T47D (cell line): Measurements from ENCODE around the gene MT1B.
A peak's percentile ranks its signal among the peaks of the same experiment; 100 is the strongest.
"Not testable (repeated sequence)": the region's sequence is repeated elsewhere in the genome, so short reads cannot be mapped to it uniquely, and the experiment has no call there.

ENCODE experiments used
- DNase-seq, 2 experiments: peaks; one replicate each; pipeline versions ENCODE4 v3.0.0 to v3.0.0-alpha.2; 2011 to 2012; ENCODE audit warnings: low read depth in 1 of 2, low spot score in 1 of 2
- JUND ChIP-seq: IDR thresholded peaks from 2 replicates; pipeline ENCODE4 v1.6.1; 2012; ENCODE audit warnings: low read depth
- in situ Hi-C: cut with HindIII; loops from 2 replicates; pipeline ENCODE4 v1.10.0; 2016; ENCODE audit warnings: low sequenced_read_pairs, low pct_unique_long_range_greater_than_20kb

MT1B gene

DNA sequence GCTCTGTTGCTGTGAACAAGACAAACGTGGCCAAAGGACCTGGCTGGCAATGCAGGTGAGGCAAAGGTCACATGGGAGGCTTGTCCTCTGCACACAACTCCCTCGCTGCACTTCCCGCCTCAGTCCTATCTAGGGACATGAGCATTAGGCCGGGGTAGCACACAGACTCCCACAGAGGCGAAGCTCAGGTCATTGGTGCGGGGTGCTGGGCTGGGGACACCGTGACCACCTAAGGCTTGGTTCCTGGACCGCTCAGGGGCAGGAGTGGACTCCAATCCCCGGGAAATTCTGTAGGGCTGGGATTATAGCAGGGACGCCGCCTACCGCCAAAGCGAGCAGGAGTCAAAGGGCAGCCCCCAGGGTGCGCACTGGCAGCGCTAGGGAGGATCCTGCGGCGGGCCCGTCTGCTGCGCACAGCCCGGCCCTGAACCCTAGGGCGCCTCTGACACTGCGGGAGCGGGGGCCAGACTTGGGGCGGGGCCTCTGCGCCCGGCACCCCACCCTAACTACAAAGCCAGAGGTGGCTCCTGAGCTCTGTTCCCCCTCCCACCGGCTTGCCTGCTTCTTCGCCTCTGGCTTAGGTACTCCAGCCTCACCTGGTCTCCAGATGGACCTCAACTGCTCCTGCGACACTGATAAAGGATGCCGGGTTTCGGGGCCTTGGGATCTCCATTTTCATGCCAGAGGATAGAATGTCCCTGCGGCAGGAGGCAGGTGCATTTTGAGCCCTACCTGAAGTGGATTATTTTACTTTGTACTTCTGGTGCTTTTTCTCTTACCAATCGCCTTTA lies 3.9 kb upstream of the MT1B start:
- in situ Hi-C loops: no loop called here
- TF ChIP-seq JUND: no peak
- no peak for DNase-seq

DNA sequence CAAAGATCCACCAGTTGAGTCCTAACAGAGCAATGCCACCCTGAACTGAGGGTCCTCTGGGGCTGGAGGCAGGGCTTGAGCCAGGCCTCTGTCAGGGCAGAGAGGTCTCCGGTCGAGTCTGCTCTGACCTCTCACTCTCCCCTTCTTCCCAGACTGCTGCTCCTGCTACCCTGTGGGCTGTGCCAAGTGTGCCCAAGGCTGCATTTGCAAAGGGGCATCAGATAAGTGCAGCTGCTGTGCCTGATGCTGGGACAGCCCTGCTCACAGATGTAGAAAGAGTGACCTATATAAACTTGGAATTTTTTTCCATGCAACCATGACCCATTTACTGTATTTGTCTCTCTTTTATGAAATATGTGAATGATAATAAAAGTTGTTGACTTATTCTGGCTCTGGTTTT lies 2.4 kb upstream of the MT1B start:
- no peak for TF ChIP-seq JUND
- in situ Hi-C loops: no loop called here
- DNase-seq: no peak

DNA sequence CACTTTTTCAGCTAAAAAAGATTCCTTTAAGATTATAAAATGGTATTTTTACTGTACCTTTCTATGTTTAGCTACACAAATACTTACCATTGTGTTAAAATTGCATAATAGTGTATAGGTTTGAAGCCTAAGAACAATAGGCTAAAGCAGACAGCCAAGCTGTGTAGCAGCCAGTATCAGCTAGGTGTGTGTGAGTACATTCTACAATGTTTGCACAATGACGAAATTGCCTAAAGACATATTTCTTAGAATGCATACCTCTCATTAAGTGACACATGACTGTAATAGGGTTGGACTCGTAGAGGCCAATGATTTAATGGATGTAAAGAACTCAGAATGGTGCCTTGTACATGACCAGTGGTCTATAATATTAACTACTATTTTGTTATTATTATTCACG lies 1.9 kb upstream of the MT1B start:
- in situ Hi-C loops: no loop called here
- DNase-seq: peak in 1 of 2 experiments; percentile 64
- TF ChIP-seq JUND: no peak

DNA sequence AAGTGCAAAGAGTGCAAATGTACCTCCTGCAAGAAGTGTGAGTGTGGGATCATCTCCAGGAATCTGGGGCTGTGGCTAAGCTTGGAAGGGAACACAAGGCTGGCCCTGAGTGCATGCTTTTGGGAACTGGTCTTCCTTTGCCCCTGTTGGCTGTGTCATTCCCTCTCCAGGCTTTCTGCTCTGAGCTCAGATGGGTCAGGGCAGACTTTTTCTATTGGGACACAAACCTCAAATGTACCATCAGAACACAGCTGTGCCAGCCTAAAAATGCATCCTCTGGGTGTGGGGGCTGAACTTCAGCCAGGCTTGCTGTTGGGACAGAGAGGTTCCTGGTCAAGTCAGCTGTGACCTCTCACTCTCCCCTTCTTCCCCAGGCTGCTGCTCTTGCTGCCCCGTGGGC lies 914 bp downstream of the MT1B start:
- in situ Hi-C loops: no loop called here
- no peak for DNase-seq
- no peak for TF ChIP-seq JUND

DNA sequence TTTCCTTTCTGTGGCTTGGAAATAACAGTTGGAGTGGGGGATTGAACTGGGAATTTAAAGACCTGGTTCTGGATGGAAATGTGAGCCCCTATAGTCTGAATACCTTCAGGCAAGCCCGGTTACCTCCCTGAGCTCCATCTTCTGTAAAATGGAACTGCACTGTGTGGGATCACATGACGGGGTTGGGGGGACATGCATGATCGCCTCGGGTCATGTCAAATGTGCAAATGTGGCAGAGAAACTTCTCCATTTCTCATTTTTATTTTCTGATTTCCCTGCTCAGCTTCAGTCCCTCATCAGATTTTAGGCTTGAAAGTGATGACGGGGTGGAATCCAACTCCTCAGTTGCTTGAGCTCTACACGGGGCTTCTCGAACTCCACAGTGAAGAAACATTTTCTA lies 1.5 kb downstream of the MT1B start:
- DNase-seq: no peak
- TF ChIP-seq JUND: no peak
- in situ Hi-C loops: no loop called here

DNA sequence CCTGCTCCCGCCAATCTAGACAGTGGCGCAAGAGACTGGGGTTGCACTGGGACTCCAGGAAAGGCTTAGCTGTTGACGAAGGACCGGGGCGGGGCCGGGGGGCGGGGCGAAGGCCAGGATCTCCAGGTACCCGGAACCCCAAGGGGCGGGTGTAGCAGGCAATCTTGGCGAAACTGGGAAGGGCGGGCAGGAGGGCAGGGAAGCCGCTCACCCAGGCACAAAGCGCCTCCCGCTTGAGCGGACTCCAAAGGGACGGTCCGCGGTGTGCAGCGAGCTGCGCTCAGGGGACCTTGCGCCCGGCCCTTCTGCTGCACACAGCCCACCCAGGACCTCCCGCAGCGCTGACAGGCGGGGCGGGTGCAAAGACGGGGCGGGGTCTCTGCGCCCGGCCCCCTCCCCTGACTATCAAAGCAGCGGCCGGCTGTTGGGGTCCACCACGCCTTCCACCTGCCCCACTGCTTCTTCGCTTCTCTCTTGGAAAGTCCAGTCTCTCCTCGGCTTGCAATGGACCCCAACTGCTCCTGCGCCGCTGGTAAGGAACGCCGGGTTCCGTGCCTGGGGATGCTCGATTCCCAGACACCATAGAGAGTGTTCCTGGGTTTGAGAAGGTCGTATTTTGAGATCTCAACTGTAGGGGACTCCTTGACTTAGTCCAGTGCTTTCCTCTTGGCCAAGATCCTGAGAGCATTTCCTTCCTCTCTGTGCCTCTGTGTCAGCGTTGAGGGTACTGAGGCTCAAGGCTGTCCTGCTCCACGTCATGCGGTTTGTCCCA lies 6.1 kb downstream of the MT1B start, which contains the start of gene MT1F:
Gene MT1F, plus strand, starts transcription at position 405 of the 772 bp plus-strand sequence. Its CDS starts 100 bp downstream, at position 505.
- in situ Hi-C loops: no loop called here
- DNase-seq: peak; percentile 84 to 90
- no peak for TF ChIP-seq JUND

DNA sequence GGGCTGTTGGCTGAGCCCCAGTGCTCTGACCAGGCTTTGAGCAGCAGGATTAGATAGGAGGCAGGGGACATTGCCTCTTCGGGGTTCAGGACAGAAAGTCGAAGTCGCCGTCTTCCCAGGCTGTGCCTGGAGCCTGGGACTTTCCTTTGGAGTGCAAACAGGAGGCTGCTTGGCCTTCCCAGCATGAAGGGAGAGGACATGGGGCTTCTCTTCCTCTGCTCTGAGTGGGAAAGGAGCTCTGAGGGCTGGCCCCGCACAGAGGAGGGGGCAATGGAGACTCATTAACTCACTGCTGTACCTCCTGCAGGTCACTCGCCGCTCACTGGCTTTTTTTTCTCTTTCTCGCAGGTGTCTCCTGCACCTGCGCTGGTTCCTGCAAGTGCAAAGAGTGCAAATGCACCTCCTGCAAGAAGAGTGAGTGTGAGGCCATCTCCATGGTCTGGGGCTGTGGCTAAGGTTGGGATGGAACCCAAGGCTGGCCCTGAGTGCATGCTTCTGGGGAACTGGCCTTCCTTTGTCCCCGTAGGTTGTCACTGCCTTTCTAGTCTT lies 6.7 kb downstream of the MT1B start:
- TF ChIP-seq JUND: no peak
- no peak for DNase-seq
- in situ Hi-C loops: no loop called here

DNA sequence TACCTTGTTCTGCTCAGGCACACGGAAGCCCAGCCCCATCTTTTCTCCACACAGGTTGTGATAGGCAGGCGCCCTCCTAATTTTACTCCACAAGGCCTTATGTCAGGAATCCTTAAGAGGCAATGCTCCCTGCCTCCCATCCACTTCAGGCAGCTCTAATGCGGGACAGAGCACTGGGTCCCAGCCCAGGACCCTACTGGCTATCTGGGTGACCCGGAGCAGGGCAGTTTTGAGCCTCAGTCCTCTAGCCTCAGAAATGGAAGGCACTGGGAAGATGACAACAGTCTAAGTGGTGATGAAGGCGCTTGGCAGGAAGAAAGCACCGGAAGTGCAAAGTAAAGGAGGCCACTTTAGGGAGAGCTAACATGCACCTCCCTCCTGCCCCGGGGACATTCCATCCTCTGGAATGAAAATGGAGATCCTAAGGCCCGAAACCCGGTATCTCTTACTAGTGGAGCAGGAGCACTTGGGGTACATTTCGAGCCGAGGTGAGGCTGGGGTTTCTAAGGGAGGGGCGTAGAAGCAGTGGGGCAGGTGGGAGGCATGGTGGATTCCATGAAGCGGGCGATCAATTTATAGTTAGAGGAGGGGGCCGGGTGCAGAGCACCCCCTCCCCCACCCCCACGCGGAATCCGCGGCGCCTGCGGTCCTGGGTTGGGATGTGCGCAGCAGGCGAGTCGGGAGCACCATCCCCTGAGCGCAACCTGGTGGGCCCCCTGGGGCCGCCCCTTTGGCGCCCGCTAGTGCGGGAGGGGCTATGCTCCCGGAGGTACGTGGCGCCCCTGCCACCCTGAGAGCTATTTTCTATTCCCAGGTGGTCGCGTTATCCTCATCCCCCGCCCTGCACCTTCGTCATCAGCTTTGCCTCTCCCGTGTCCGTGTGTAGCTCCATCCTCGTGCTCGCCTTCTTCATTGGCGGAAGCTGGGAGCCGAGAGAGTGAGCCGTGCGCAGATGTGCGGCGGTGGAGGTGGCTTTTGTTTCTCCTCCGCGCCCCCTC lies 11.0 kb downstream of the MT1B start:
- no peak for TF ChIP-seq JUND
- no peak for DNase-seq
- in situ Hi-C loops: no loop called here

DNA sequence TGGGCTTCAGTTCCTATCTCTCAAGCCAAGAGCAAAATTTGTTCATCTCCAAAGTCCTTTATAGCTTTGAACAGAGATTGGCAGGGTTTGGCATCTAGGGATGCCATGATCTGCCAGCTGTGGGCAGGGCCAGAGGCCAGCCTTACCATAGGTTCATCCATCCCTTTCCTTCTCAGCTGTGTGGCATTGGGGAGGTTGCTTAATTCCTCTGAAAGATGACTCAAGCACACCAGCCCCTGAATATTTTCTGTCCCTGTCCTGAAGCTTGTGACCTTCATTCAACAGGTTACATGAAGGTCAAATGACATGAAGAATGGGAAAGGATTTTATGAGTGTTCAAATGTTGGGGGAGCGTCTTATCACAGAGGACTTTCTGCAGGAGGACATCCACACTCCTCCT lies 12.8 kb downstream of the MT1B start:
- TF ChIP-seq JUND: no peak
- in situ Hi-C loops: no loop called here
- no peak for DNase-seq

DNA sequence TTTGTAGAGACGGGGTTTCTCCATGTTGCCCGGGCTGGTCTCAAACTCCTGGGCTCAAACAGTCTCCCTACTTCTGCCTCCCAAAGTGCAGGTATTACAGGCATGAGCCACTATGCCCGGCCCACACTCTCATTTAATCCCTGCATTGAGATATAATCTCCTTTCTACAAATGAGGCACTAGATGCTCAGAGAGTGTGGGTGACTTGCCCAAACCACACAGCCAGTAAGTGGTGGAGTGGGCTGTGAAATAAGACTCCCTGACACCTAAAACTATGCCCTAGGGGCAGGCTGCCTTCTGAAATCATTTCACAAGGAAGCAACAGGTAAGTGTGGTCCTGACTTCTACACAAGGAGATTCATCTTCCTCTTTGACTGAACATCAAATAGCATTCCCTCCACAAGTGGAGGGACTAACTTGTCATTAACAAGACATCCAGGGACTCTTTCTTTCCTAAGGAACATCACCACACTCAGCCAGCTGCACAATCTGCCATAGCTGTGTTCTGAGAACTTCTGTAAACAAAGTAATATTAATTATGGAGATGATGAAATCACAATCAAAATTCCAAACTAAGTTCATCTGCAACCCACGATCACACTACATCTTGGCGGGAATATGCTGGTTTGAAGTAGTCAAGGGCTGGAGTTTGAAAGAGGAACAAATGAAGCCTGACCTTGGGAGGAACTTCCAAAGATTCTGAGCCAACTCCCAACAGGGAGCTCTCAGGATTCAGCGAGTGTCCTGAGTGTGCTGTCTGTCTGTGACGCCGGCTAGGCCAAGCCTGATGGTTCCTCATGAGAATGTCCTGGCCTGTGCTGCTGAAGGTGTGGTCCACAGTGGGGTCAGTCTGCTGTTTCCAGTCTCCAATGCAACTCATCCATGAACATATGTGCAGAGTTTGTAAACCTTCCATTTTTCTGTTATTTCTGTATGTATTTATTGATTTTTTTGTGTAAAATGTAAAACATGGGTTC lies 13.9 kb downstream of the MT1B start:
- in situ Hi-C loops: not testable (repeated sequence)
- peak in 1 of 2 experiments; percentile 41 for DNase-seq
